Thymus (tissue), 11 donors: ENCODE measurements around the gene STAT3. TPM values are rescaled to one million over a fixed set of nuclear protein-coding genes. Genes with fewer than 3 reads are reported as not detected.
"Not testable (repeated sequence)": the region's sequence is repeated elsewhere in the genome, so short reads cannot be mapped to it uniquely, and the experiment has no call there.

Source experiments
- DNase-seq, 9 donors: peaks; one replicate each; pipeline ENCODE4 v3.0.0-alpha.2; 2013; ENCODE audit warnings: low spot score in 9 of 9, low read depth in 6 of 9, missing footprints in 1 of 9
- H3K27ac ChIP-seq, 2 donors: one replicate each; pipeline ENCODE4 v1.5.1; 2013; ENCODE audit warnings: control low read depth in 1 of 2, low read depth in 1 of 2, low read length in 1 of 2, mild to moderate bottlenecking in 1 of 2, moderate library complexity in 1 of 2
- H3K27me3 ChIP-seq, 2 donors: one replicate each; pipeline ENCODE4 v1.5.1; 2013; ENCODE audit warnings: low read length in 1 of 2; ENCODE audit not compliant: control insufficient read depth in 2 of 2, insufficient read depth in 1 of 2
- H3K36me3 ChIP-seq, 2 donors: one replicate each; pipeline ENCODE4 v1.5.1; 2013; ENCODE audit warnings: low read length in 1 of 2, mild to moderate bottlenecking in 1 of 2, moderate library complexity in 1 of 2; ENCODE audit not compliant: control insufficient read depth in 2 of 2, insufficient read depth in 2 of 2
- H3K4me1 ChIP-seq, 2 donors: one replicate each; pipeline ENCODE4 v1.5.1; 2013; ENCODE audit warnings: low read length in 2 of 2; ENCODE audit not compliant: control insufficient read depth in 2 of 2, insufficient read depth in 2 of 2
- H3K4me3 ChIP-seq, 2 donors: one replicate each; pipeline ENCODE4 v1.5.1; 2013; ENCODE audit warnings: low read length in 2 of 2, control low read depth in 1 of 2, mild to moderate bottlenecking in 1 of 2
- H3K9me3 ChIP-seq, 2 donors: one replicate each; pipeline ENCODE4 v1.5.1; 2013; ENCODE audit warnings: low read length in 1 of 2, mild to moderate bottlenecking in 1 of 2; ENCODE audit not compliant: control insufficient read depth in 2 of 2, insufficient read depth in 1 of 2
- WGBS: extraction: QIAGEN DNeasy Blood & Tissue Kit; methylation state at CpG from one replicate; pipeline ENCODE4 v1.1.7; 2013; 5-methylcytosine and 5-hydroxymethylcytosine counted together
- polyA plus RNA-seq: library from polyadenylated mRNA; stranded (reverse); fragments of 200-250 nt; gene quantifications from one replicate; pipeline ENCODE4 v1.2.3, GENCODE V29; 2013
- total RNA-seq: library from RNA; stranded (reverse); fragments of 120-200 nt; gene quantifications from one replicate; pipeline ENCODE4 v1.2.4, GENCODE V29; 2013
- donor health status: healthy.

The STAT3 gene
- total and polyA plus RNA-seq, 2 donors = 57.6 to 69.2 TPM

- 78% methylated on average over 7 of the region's 7 CpGs for WGBS
- no peak overlapping the region for H3K27ac ChIP-seq
- H3K4me1 ChIP-seq = peaks cover 0 to 13% of the 10 kb centered on the region in 2 donors
- no peaks in the 10 kb centered on the region for H3K36me3 ChIP-seq
- no peaks in the 10 kb centered on the region for H3K9me3 ChIP-seq
- no peak overlapping the region for H3K4me3 ChIP-seq
- no peaks in the 10 kb centered on the region for H3K27me3 ChIP-seq
- no peak for DNase-seq
Observed at GRCh38 chr17:42363767-42364585, 24.3 kb downstream of the STAT3 start.

- Histone ChIP-seq H3K27me3 (no peaks in the 10 kb centered on the region), H3K4me3 (no peak overlapping the region), H3K9me3 (no peaks in the 10 kb centered on the region), H3K4me1 (peaks cover 0 to 11% of the 10 kb centered on the region in 2 donors), H3K27ac (no peak overlapping the region), H3K36me3 (no peaks in the 10 kb centered on the region)
- 92% methylated on average over 1 of the region's 1 CpG for WGBS
- DNase-seq = no peak
Observed at GRCh38 chr17:42363231-42363630, 25.0 kb downstream of the STAT3 start.

GRCh38 chr17:42362245-42362961 is 25.8 kb downstream of the STAT3 start:
- Histone ChIP-seq H3K36me3 (no peaks in the 10 kb centered on the region), H3K27ac (no peak overlapping the region), H3K4me3 (no peak overlapping the region), H3K9me3 (no peaks in the 10 kb centered on the region), H3K27me3 (no peaks in the 10 kb centered on the region), H3K4me1 (peaks cover 0 to 11% of the 10 kb centered on the region in 2 donors)
- DNase-seq = no peak
- WGBS = 98% methylated on average over 7 of the region's 7 CpGs

GRCh38 chr17:42361781-42362186 is 26.5 kb downstream of the STAT3 start:
- Histone ChIP-seq H3K9me3 (no peaks in the 10 kb centered on the region), H3K36me3 (no peaks in the 10 kb centered on the region), H3K4me3 (no peak overlapping the region), H3K4me1 (peaks cover 0 to 11% of the 10 kb centered on the region in 2 donors), H3K27ac (no peak overlapping the region), H3K27me3 (no peaks in the 10 kb centered on the region)
- 90% methylated on average over 2 of the region's 2 CpGs for WGBS
- peak in 1 of 9 donors; percentile 36 for DNase-seq

GRCh38 chr17:42360388-42360787 is 27.9 kb downstream of the STAT3 start:
- H3K27me3 ChIP-seq, H3K9me3 ChIP-seq, H3K27ac ChIP-seq, H3K36me3 ChIP-seq, DNase-seq, H3K4me3 ChIP-seq: not testable (repeated sequence)
- WGBS = 96% methylated on average over 2 of the region's 2 CpGs
- peaks cover 0 to 11% of the 10 kb centered on the region in 2 donors for H3K4me1 ChIP-seq

- H3K27ac ChIP-seq = no peak overlapping the region
- no peaks in the 10 kb centered on the region for H3K36me3 ChIP-seq
- H3K27me3 ChIP-seq = no peaks in the 10 kb centered on the region
- 98% methylated on average over 7 of the region's 7 CpGs for WGBS
- H3K4me1 ChIP-seq = peaks cover 0 to 11% of the 10 kb centered on the region in 2 donors
- H3K4me3 ChIP-seq = no peak overlapping the region
- DNase-seq = no peak
- H3K9me3 ChIP-seq = no peaks in the 10 kb centered on the region
Observed at GRCh38 chr17:42359133-42359532, 29.1 kb downstream of the STAT3 start.

- peaks cover 0 to 11% of the 10 kb centered on the region in 2 donors for H3K4me1 ChIP-seq
- H3K27ac ChIP-seq = no peak overlapping the region
Observed at GRCh38 chr17:42358434-42358833, 29.8 kb downstream of the STAT3 start.

GRCh38 chr17:42354956-42355843 is 33.0 kb downstream of the STAT3 start:
- no peaks in the 10 kb centered on the region for H3K27me3 ChIP-seq
- WGBS = 93% methylated on average over 3 of the region's 3 CpGs
- H3K27ac ChIP-seq = no peak overlapping the region
- H3K4me1 ChIP-seq = no peaks in the 10 kb centered on the region
- H3K9me3 ChIP-seq = no peaks in the 10 kb centered on the region
- no peaks in the 10 kb centered on the region for H3K36me3 ChIP-seq
- no peak for DNase-seq
- no peak overlapping the region for H3K4me3 ChIP-seq

More at GRCh38 chr17:42358434-42358833, 29.8 kb downstream of the STAT3 start:
- Histone ChIP-seq H3K9me3 (no peaks in the 10 kb centered on the region), H3K36me3 (no peaks in the 10 kb centered on the region), H3K4me3 (no peak overlapping the region), H3K27me3 (no peaks in the 10 kb centered on the region)
- WGBS = 96% methylated on average over 1 of the region's 1 CpG
- DNase-seq = no peak
